Astrocyte (in vitro differentiated cells and primary cell): Measurements from ENCODE around the gene SCN8A. TPM values are rescaled to one million over a fixed set of nuclear protein-coding genes. Genes with fewer than 3 reads are reported as not detected.
"Not testable (repeated sequence)": the region's sequence is repeated elsewhere in the genome, so short reads cannot be mapped to it uniquely, and the experiment has no call there.

Source experiments
- DNase-seq: peaks from one replicate; pipeline ENCODE4 v3.0.0-alpha.2; 2010; ENCODE audit warnings: low read depth
- FAIRE-seq: peaks from 2 replicates; lab custom pipeline; 2011; peaks lifted over from hg19 to GRCh38; lab: Jason Lieb, UNC
- H2AFZ ChIP-seq: 2 replicates; pipeline ENCODE4 v1.6.0; 2012; ENCODE audit warnings: low read depth, low read length, inconsistent platforms
- H3K27ac ChIP-seq: 2 replicates; pipeline ENCODE4 v1.5.1; 2011; ENCODE audit warnings: low read depth, low read length, inconsistent platforms
- H3K27me3 ChIP-seq: 2 replicates; pipeline ENCODE4 v1.6.0; 2011; ENCODE audit warnings: low read length, inconsistent platforms; ENCODE audit not compliant: insufficient read depth
- H3K36me3 ChIP-seq: 2 replicates; pipeline ENCODE4 v1.5.1; 2011; ENCODE audit warnings: low read length, inconsistent platforms; ENCODE audit not compliant: insufficient read depth
- H3K4me1 ChIP-seq: 2 replicates; pipeline ENCODE4 v1.5.1; 2011; ENCODE audit warnings: low read length, inconsistent platforms; ENCODE audit not compliant: insufficient read depth
- H3K4me2 ChIP-seq: 2 replicates; pipeline ENCODE4 v1.6.0; 2012; ENCODE audit warnings: low read length, inconsistent platforms
- H3K4me3 ChIP-seq: 2 replicates; pipeline ENCODE4 v1.5.1; 2011; ENCODE audit warnings: low read depth, mild to moderate bottlenecking, low read length, inconsistent platforms; ENCODE audit not compliant: insufficient read depth
- H3K79me2 ChIP-seq: 2 replicates; pipeline ENCODE4 v1.6.0; 2012; ENCODE audit warnings: mild to moderate bottlenecking, low read length, inconsistent platforms; ENCODE audit not compliant: insufficient read depth
- H3K9ac ChIP-seq: 2 replicates; pipeline ENCODE4 v1.6.0; 2012; ENCODE audit warnings: mild to moderate bottlenecking, low read length, inconsistent platforms
- H3K9me3 ChIP-seq: 2 replicates; pipeline ENCODE4 v1.5.1; 2012; ENCODE audit warnings: low read depth, mild to moderate bottlenecking, low read length, inconsistent platforms; ENCODE audit not compliant: insufficient read depth
- H4K20me1 ChIP-seq: 2 replicates; pipeline ENCODE4 v1.6.0; 2012; ENCODE audit warnings: low read length, inconsistent platforms; ENCODE audit not compliant: insufficient read depth
- H3K27ac Mint-ChIP-seq: one replicate; pipeline ENCODE4 v1.8.0; 2021; ENCODE audit warnings: mild to moderate bottlenecking, mixed read lengths; ENCODE audit not compliant: unreplicated experiment
- H3K27me3 Mint-ChIP-seq: one replicate; pipeline ENCODE4 v1.8.0; 2021; ENCODE audit warnings: low read depth, mixed read lengths; ENCODE audit not compliant: unreplicated experiment
- H3K36me3 Mint-ChIP-seq: one replicate; pipeline ENCODE4 v1.8.0; 2021; ENCODE audit warnings: low read depth, mixed read lengths; ENCODE audit not compliant: unreplicated experiment
- H3K4me1 Mint-ChIP-seq: one replicate; pipeline ENCODE4 v1.8.0; 2021; ENCODE audit warnings: low read depth, mixed read lengths; ENCODE audit not compliant: unreplicated experiment
- H3K4me3 Mint-ChIP-seq: one replicate; pipeline ENCODE4 v1.8.0; 2021; ENCODE audit warnings: mild to moderate bottlenecking, moderate library complexity, mixed read lengths; ENCODE audit not compliant: unreplicated experiment
- H3K9me3 Mint-ChIP-seq: one replicate; pipeline ENCODE4 v1.8.0; 2021; ENCODE audit warnings: mild to moderate bottlenecking, mixed read lengths; ENCODE audit not compliant: unreplicated experiment
- CTCF ChIP-seq: IDR thresholded peaks from 2 replicates; pipeline ENCODE4 v1.5.1; 2011; ENCODE audit warnings: low read depth, mild to moderate bottlenecking, inconsistent platforms, low read length, moderate library complexity; ENCODE audit not compliant: insufficient read depth
- EZH2 ChIP-seq: IDR thresholded peaks from 2 replicates; pipeline ENCODE4 v1.6.1; 2012; ENCODE audit warnings: mild to moderate bottlenecking, low read length, inconsistent platforms; ENCODE audit not compliant: insufficient read depth
- total RNA-seq: library from RNA; stranded (reverse); gene quantifications from 2 replicates; pipeline ENCODE4 v1.2.1, GENCODE V29; 2021

SCN8A gene
- total RNA-seq, 1 donor from 2014 or later = 6.5 TPM

GRCh38 chr12:51639361-51639760 is 48.3 kb downstream of the SCN8A start:
- FAIRE-seq = no peak
- Mint-ChIP-seq H3K4me1 (peaks cover 6% of the 10 kb centered on the region), H3K36me3 (peaks cover 6% of the 10 kb centered on the region), H3K27ac (no peak overlapping the region), H3K27me3 (no peaks in the 10 kb centered on the region), H3K9me3 (peaks cover 3% of the 10 kb centered on the region), H3K4me3 (no peak overlapping the region)
- no peak overlapping the region for H3K4me2 ChIP-seq
- no peaks in the 10 kb centered on the region for H3K79me2 ChIP-seq
- no peak overlapping the region for H3K27ac ChIP-seq
- peak; percentile 54 for DNase-seq
- no peak overlapping the region for H3K9ac ChIP-seq
- H3K27me3 ChIP-seq = no peaks in the 10 kb centered on the region
- H3K36me3 ChIP-seq = no peaks in the 10 kb centered on the region
- no peak overlapping the region for H2AFZ ChIP-seq
- no peak overlapping the region for H3K4me3 ChIP-seq
- no peaks in the 10 kb centered on the region for H3K4me1 ChIP-seq
- peaks cover 28% of the 10 kb centered on the region for H4K20me1 ChIP-seq
- no peaks in the 10 kb centered on the region for H3K9me3 ChIP-seq
- TF ChIP-seq CTCF (no peak), EZH2 (no peak)

- H3K4me1 Mint-ChIP-seq = peaks cover 6% of the 10 kb centered on the region
- H3K9ac ChIP-seq = no peak overlapping the region
- TF ChIP-seq EZH2 (no peak), CTCF (no peak)
- peaks cover 21% of the 10 kb centered on the region for H4K20me1 ChIP-seq
- no peak overlapping the region for H3K27ac Mint-ChIP-seq
- DNase-seq (no peak), FAIRE-seq (no peak)
- H3K4me2 ChIP-seq = no peak overlapping the region
- H3K9me3 ChIP-seq = no peaks in the 10 kb centered on the region
- peaks cover 6% of the 10 kb centered on the region for H3K36me3 Mint-ChIP-seq
- no peak overlapping the region for H2AFZ ChIP-seq
- peaks cover 4% of the 10 kb centered on the region for H3K27me3 Mint-ChIP-seq
- no peaks in the 10 kb centered on the region for H3K79me2 ChIP-seq
- no peaks in the 10 kb centered on the region for H3K9me3 Mint-ChIP-seq
- no peak overlapping the region for H3K4me3 ChIP-seq
- H3K4me3 Mint-ChIP-seq = no peak overlapping the region
- H3K36me3 ChIP-seq = no peaks in the 10 kb centered on the region
- no peak overlapping the region for H3K27ac ChIP-seq
- no peaks in the 10 kb centered on the region for H3K27me3 ChIP-seq
- no peaks in the 10 kb centered on the region for H3K4me1 ChIP-seq
These were observed 51.3 kb downstream of the SCN8A start for GRCh38 chr12:51642286-51642685.

GRCh38 chr12:51643951-51644350 is 52.9 kb downstream of the SCN8A start:
- Histone ChIP-seq H3K4me1 (no peaks in the 10 kb centered on the region), H3K4me3 (no peak overlapping the region), H4K20me1 (peaks cover 21% of the 10 kb centered on the region), H3K79me2 (no peaks in the 10 kb centered on the region), H3K27ac (no peak overlapping the region), H3K4me2 (no peak overlapping the region), H2AFZ (no peak overlapping the region), H3K27me3 (no peaks in the 10 kb centered on the region), H3K9ac (no peak overlapping the region), H3K36me3 (no peaks in the 10 kb centered on the region), H3K9me3 (no peaks in the 10 kb centered on the region)
- DNase-seq (no peak), FAIRE-seq (no peak)
- Mint-ChIP-seq H3K27ac (no peak overlapping the region), H3K4me1 (peaks cover 6% of the 10 kb centered on the region), H3K27me3 (peaks cover 4% of the 10 kb centered on the region), H3K4me3 (no peak overlapping the region), H3K36me3 (peaks cover 5% of the 10 kb centered on the region), H3K9me3 (peaks cover 2% of the 10 kb centered on the region)
- TF ChIP-seq EZH2 = no peak
- no peak for TF ChIP-seq CTCF

- not testable (repeated sequence) for H3K4me2 ChIP-seq, H3K79me2 ChIP-seq, FAIRE-seq, H3K4me3 Mint-ChIP-seq, H3K36me3 ChIP-seq, H3K27ac Mint-ChIP-seq, H3K9me3 Mint-ChIP-seq, H3K9ac ChIP-seq, H2AFZ ChIP-seq, H3K27me3 Mint-ChIP-seq, H3K4me1 Mint-ChIP-seq, H3K36me3 Mint-ChIP-seq, H3K27ac ChIP-seq, H3K9me3 ChIP-seq, H3K27me3 ChIP-seq, DNase-seq, H3K4me1 ChIP-seq, H3K4me3 ChIP-seq
- H4K20me1 ChIP-seq = peaks cover 19% of the 10 kb centered on the region
These were observed 53.7 kb downstream of the SCN8A start for GRCh38 chr12:51644691-51645090.
